Endothelial cell of umbilical vein (primary cell): ENCODE measurements around the gene ANKH.

Experiments
- CTCF ChIP-seq, 2 donors: IDR thresholded peaks; 1 replicate in 1 of 2; 2 replicates in 1 of 2; pipeline ENCODE4 v1.5.1; 2011; ENCODE audit warnings: low read length in 2 of 2, mild to moderate bottlenecking in 2 of 2, moderate library complexity in 2 of 2, control low read depth in 1 of 2, inconsistent platforms in 1 of 2, low read depth in 1 of 2; ENCODE audit not compliant: insufficient read depth in 1 of 2; ENCODE audit errors: extremely low read depth in 1 of 2
- EZH2 ChIP-seq: IDR thresholded peaks from 2 replicates; pipeline ENCODE4 v1.6.1; 2012; ENCODE audit warnings: borderline replicate concordance, low read depth, mild to moderate bottlenecking, moderate library complexity, low read length, inconsistent platforms; ENCODE audit not compliant: severe bottlenecking
- FOS ChIP-seq: IDR thresholded peaks from 2 replicates; pipeline ENCODE4 v1.6.1; 2011; ENCODE audit warnings: mild to moderate bottlenecking, low read length, moderate library complexity, borderline replicate concordance; ENCODE audit not compliant: insufficient read depth
- GATA2 ChIP-seq: IDR thresholded peaks from 2 replicates; pipeline ENCODE4 v1.7.0; 2011; ENCODE audit warnings: low read depth, mild to moderate bottlenecking, moderate library complexity, mixed read lengths, low read length; ENCODE audit not compliant: insufficient read length, insufficient read depth
- JUN ChIP-seq: IDR thresholded peaks from 2 replicates; pipeline ENCODE4 v1.6.1; 2011; ENCODE audit warnings: borderline replicate concordance, low read depth; ENCODE audit not compliant: insufficient read length, insufficient read depth
- MAX ChIP-seq: IDR thresholded peaks from 2 replicates; pipeline ENCODE4 v1.6.1; 2011; ENCODE audit not compliant: insufficient read depth, insufficient read length
- MYC ChIP-seq: IDR thresholded peaks from one replicate; pipeline ENCODE4 v1.6.1; 2011; ENCODE audit warnings: mild to moderate bottlenecking, low read depth, low read length
- POLR2A ChIP-seq: IDR thresholded peaks from 2 replicates; pipeline ENCODE4 v1.6.1; 2012; ENCODE audit warnings: low read depth, mild to moderate bottlenecking, control low read depth, low read length
- POLR2AphosphoS5 ChIP-seq: IDR thresholded peaks from 2 replicates; pipeline ENCODE4 v1.6.1; 2012; ENCODE audit warnings: low read depth, mild to moderate bottlenecking, control low read depth, low read length, moderate library complexity; ENCODE audit not compliant: insufficient read depth

DNA sequence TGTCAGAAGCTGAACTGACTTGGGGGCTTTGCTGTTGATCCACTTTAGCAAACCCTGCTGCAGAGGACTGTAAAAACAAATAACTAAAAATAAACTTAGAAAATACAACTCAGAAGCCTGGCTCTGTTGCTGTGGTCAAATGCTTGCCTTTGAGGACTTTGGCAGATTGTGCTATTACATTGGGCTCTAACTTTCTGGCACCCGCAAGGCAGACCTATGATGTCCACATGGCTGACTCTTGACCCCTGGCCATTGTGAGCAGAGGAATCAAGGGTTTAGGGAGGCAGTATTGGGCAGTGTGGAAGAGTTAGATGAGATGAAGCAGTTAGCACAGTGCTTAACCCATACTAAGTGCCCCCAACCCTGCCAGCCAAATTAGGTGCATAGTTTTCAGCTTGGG is 173.1 kb downstream of the ANKH start:
- TF ChIP-seq POLR2A (no peak), CTCF (IDR thresholded peaks at IDR 0.05; ENCODE audit: extremely low read depth in 1 of 2, insufficient read depth in 1 of 2, low read depth in 1 of 2, low read length in 2 of 2) (no peak), EZH2 (no peak), FOS (no peak), MAX (no peak), JUN (no peak), POLR2AphosphoS5 (no peak), GATA2 (no peak), MYC (no peak)
